Measurements from ENCODE around the gene MADCAM1. TPM values are rescaled to one million over a fixed set of nuclear protein-coding genes. Genes with fewer than 3 reads are reported as not detected.
A peak's percentile ranks its signal among the peaks of the same experiment; 100 is the strongest.

Gene MADCAM1
- total RNA-seq, 1 donor from 2014 or later, result not detected

DNA sequence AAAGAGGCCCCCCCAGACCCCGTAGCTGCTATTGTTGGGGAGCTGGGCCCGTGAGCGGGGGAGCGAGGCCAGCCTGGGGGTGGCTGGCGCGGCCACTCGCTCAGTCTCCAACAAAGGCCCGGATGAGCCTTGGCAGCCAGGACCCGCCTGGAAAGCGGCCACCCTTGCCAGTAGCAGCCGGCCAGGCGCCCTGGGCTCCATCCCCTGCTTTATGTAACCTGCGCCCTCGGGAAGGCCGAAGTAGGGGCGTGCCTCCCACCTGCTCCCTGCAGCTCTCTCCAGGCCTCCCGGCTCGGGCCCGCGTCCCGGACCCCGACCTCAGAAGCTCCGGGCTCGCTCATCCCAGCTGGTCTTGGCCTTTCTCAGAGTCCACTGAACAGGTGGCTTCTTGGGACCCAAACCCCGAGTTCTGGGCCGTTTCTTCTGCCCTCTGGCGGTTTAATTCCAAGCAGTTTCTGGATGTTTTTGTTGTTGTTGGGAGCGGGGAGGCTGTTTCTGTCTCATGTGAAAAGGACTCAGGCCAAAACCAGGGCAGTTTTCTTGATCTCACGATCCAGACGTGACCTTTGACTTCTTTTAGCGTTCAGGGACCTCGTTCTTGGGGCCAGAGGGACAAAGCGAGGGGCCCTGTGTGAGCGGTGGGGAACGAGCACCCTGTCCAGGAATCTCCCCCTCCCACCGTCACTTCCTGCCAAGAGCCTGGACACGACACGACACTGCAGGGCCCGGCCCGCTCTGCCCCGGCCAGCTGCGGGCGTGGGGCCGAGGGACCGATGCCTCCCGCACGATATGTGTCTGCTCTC, 36.5 kb downstream of the MADCAM1 start:
- Histone ChIP-seq H3K4me3 (peak overlapping the region; percentile 97), H3F3A (ENCODE audit: low read depth) (peaks cover 28% of the 10 kb centered on the region), H3K9me3 (ENCODE audit: low read depth) (no peaks in the 10 kb centered on the region), H4K20me1 (ENCODE audit: low read depth) (peaks cover 50% of the 10 kb centered on the region), H3K27ac (peak overlapping the region; percentile 18), H2AFZ (replicated peaks) (no peak overlapping the region), H3K79me2 (ENCODE audit: low read depth) (peaks cover 35% of the 10 kb centered on the region), H3K4me2 (peak overlapping the region; percentile 93), H3K9ac (peak overlapping the region; percentile 93), H3K27me3 (no peaks in the 10 kb centered on the region), H3K4me1 (peaks cover 13% of the 10 kb centered on the region), H3K36me3 (no peaks in the 10 kb centered on the region)
- peaks cover 3% of the 10 kb centered on the region for H3K27me3 Mint-ChIP-seq (ENCODE audit: insufficient read depth, low read depth)
- H3K4me1 Mint-ChIP-seq, result peaks cover 26% of the 10 kb centered on the region
- H3K4me3 Mint-ChIP-seq, result peak overlapping the region; percentile 93
- peak; percentile 86 for DNase-seq (ENCODE audit: low spot score)
- no peak for TF ChIP-seq EZH2phosphoT487 (IDR thresholded peaks at IDR 0.05)
- peak; percentile 71 for TF ChIP-seq CTCF (IDR thresholded peaks at IDR 0.05)
- no peak for TF ChIP-seq EZH2 (IDR thresholded peaks at IDR 0.05)
- peaks cover 3% of the 10 kb centered on the region for H3K9me3 Mint-ChIP-seq
- H3K27ac Mint-ChIP-seq, result peak overlapping the region; percentile 93
- peaks cover 3% of the 10 kb centered on the region for H3K36me3 Mint-ChIP-seq

DNA sequence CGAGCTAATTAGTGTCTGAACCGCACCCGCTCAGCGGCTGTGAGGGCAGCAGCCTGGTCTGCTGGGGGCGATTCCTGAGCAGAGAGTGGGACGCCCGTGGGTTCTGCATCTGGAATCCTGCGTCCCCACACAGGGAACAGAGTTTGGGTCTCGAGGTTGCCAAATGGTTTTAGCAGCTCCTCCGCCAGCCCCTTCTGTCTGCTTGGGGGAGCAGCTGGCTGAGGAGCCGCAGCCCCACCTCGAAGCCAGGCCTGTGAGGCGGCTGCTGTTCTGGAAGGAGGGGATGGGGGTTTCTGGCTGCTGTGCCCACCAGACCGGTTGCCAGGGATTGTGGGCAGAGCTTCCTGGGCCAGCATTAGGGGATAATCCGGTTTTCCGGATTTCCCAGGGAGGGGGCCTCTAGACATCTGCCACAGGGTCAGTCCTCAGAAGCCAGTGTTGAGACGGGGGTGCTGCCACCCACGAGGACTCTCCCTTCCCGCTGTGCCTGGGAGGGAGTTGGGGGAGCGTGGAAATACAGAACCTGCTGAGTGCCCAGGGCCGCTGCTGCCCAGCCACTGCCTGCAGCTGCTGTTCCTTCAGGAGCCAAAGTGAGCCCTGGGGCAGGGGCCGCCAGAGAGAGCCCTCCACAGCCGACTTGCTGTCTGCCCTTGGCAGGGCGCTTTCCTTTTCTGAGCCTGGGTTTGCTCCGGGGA, 37.2 kb downstream of the MADCAM1 start:
- peaks cover under 1% of the 10 kb centered on the region for H3K9me3 Mint-ChIP-seq
- H3K4me3 Mint-ChIP-seq, result peak overlapping the region; percentile 93
- H3K4me3 ChIP-seq, result peak overlapping the region; percentile 97
- H3F3A ChIP-seq (ENCODE audit: low read depth), result peaks cover 21% of the 10 kb centered on the region
- H3K9me3 ChIP-seq (ENCODE audit: low read depth), result no peaks in the 10 kb centered on the region
- peak overlapping the region; percentile 93 for H3K9ac ChIP-seq
- H3K36me3 ChIP-seq, result no peaks in the 10 kb centered on the region
- peaks cover 35% of the 10 kb centered on the region for H3K79me2 ChIP-seq (ENCODE audit: low read depth)
- no peaks in the 10 kb centered on the region for H3K27me3 ChIP-seq
- H2AFZ ChIP-seq (replicated peaks), result no peak overlapping the region
- peak overlapping the region; percentile 93 for H3K4me2 ChIP-seq
- no peaks in the 10 kb centered on the region for H3K27me3 Mint-ChIP-seq (ENCODE audit: insufficient read depth, low read depth)
- H3K36me3 Mint-ChIP-seq, result peaks cover 8% of the 10 kb centered on the region
- no peak overlapping the region for H3K27ac Mint-ChIP-seq
- no peak overlapping the region for H3K27ac ChIP-seq
- peaks cover 53% of the 10 kb centered on the region for H4K20me1 ChIP-seq (ENCODE audit: low read depth)
- no peak for DNase-seq (ENCODE audit: low spot score)
- peaks cover 11% of the 10 kb centered on the region for H3K4me1 ChIP-seq
- H3K4me1 Mint-ChIP-seq, result peaks cover 20% of the 10 kb centered on the region
- TF ChIP-seq EZH2phosphoT487 (IDR thresholded peaks at IDR 0.05), result no peak
- TF ChIP-seq EZH2 (IDR thresholded peaks at IDR 0.05), result no peak
- no peak for TF ChIP-seq CTCF (IDR thresholded peaks at IDR 0.05)

GRCh38 chr19:534088-534487, 37.8 kb downstream of the MADCAM1 start:
- H3K9me3 Mint-ChIP-seq, result no peaks in the 10 kb centered on the region
- H3K36me3 ChIP-seq, result no peaks in the 10 kb centered on the region

More at GRCh38 chr19:534088-534487, 37.8 kb downstream of the MADCAM1 start:
- H3K27me3 Mint-ChIP-seq (ENCODE audit: insufficient read depth, low read depth), result no peaks in the 10 kb centered on the region
- no peaks in the 10 kb centered on the region for H3K27me3 ChIP-seq
- H3K4me2 ChIP-seq, result peak overlapping the region; percentile 93
- no peak overlapping the region for H2AFZ ChIP-seq (replicated peaks)
- no peak overlapping the region for H3K27ac ChIP-seq
- peaks cover 8% of the 10 kb centered on the region for H3K36me3 Mint-ChIP-seq
- H3K4me1 ChIP-seq, result peaks cover 8% of the 10 kb centered on the region
- peaks cover 19% of the 10 kb centered on the region for H3F3A ChIP-seq (ENCODE audit: low read depth)
- H3K9me3 ChIP-seq (ENCODE audit: low read depth), result no peaks in the 10 kb centered on the region
- no peak for TF ChIP-seq EZH2phosphoT487 (IDR thresholded peaks at IDR 0.05)
- no peak for TF ChIP-seq CTCF (IDR thresholded peaks at IDR 0.05)
- no peak for TF ChIP-seq EZH2 (IDR thresholded peaks at IDR 0.05)
- no peak overlapping the region for H3K4me3 ChIP-seq
- no peak for DNase-seq (ENCODE audit: low spot score)
- peak overlapping the region; percentile 93 for H3K4me3 Mint-ChIP-seq
- peaks cover 18% of the 10 kb centered on the region for H3K4me1 Mint-ChIP-seq
- peaks cover 35% of the 10 kb centered on the region for H3K79me2 ChIP-seq (ENCODE audit: low read depth)
- peaks cover 58% of the 10 kb centered on the region for H4K20me1 ChIP-seq (ENCODE audit: low read depth)
- no peak overlapping the region for H3K9ac ChIP-seq
- no peak overlapping the region for H3K27ac Mint-ChIP-seq

Data from neural progenitor cell (in vitro differentiated cells).